ENCODE data around the gene CST7.

CST7 gene

DNA sequence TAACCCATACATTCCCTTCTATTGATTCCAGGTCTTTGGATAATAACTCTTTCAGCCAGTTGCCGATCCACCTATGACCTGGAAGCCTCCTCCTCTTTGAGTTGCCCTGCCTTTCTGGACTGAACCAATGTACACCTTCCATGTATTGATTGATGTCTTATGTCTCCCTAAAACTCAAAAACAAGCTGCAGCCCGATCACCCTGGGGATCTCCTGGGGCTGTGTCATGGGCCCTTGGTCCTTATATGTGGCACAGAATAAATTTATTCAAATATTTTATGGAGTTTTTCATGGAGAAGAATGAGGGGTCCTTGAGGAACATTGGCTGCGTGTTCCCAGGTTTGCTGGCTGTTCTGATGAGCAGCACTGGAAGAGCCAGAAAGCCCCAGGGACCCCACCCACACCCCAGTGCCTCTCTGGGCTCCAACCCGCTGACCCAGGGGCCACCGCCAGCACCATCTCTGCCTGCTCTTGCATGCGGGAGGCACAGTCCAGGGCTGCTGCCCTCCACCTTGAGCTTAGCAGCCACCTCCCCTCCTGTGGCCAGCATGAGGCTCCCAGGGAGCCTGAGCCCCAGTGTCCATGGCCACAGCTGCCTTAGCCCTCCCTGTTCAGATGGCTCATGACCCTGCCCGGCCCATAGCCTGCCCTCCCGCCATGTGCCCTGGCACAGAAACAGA, 36.5 kb upstream of the CST7 start:
- no peak overlapping the region for H3K4me3 ChIP-seq (ENCODE audit: insufficient read length, low read depth)
- H3K4me1 ChIP-seq (ENCODE audit: insufficient read depth, insufficient read length), result no peaks in the 10 kb centered on the region
- no peaks in the 10 kb centered on the region for H3K36me3 ChIP-seq (ENCODE audit: insufficient read depth, insufficient read length, low read length)
- H3K9me3 ChIP-seq (ENCODE audit: insufficient read depth, low read length), result 0 out of 2 replicates have a peak, but pooled peaks cover 13% of the 10 kb centered on the region
- peaks cover 20% of the 10 kb centered on the region for H3K27me3 ChIP-seq (ENCODE audit: insufficient read depth, insufficient read length)
- no peak for DNase-seq (ENCODE audit: low read depth, low spot score)
- TF ChIP-seq SUZ12 (IDR thresholded peaks at IDR 0.05; ENCODE audit: extremely low read depth, insufficient read depth, insufficient read length) (no peak), ZNF274 (IDR thresholded peaks at IDR 0.05; ENCODE audit: low read depth, low read length) (no peak), YY1 (IDR thresholded peaks at IDR 0.05; ENCODE audit: insufficient read depth, insufficient read length) (no peak)
- no peak overlapping the region for H3K9ac ChIP-seq (ENCODE audit: insufficient read length, low read depth)

DNA sequence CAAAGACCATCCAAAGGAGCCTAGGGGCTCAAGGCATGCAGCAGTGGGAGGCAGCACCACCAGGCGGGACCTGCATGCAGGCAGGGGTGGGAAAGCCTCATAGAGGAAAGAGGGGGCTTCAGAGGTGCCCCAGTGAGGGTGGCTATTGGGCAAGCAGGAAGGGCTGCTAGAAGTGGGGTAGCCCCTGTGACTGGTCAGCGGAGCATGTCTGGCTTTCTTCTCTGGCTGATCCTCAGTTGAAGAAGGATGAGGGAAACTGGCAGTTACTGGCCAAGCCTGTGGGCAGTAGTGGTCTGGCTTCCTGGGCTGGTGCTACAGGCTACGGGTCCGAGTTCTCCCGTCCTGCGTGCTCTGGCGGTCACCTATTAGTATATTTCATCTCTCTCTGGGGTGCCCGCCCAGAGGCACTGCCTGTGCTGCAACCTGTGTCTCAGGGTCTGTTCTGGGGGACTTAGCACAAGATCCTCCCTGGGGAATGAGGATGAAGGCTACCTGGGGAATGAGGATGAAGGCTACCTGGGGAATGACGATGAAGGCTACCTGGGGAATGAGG, 35.9 kb upstream of the CST7 start:
- 0 out of 2 replicates have a peak, but pooled peaks cover 13% of the 10 kb centered on the region for H3K9me3 ChIP-seq (ENCODE audit: insufficient read depth, low read length)
- peaks cover 26% of the 10 kb centered on the region for H3K27me3 ChIP-seq (ENCODE audit: insufficient read depth, insufficient read length)
- no peak for DNase-seq (ENCODE audit: low read depth, low spot score)
- H3K9ac ChIP-seq (ENCODE audit: insufficient read length, low read depth), result no peak overlapping the region
- no peak for TF ChIP-seq YY1 (IDR thresholded peaks at IDR 0.05; ENCODE audit: insufficient read depth, insufficient read length)
- no peak for TF ChIP-seq SUZ12 (IDR thresholded peaks at IDR 0.05; ENCODE audit: extremely low read depth, insufficient read depth, insufficient read length)
- TF ChIP-seq ZNF274 (IDR thresholded peaks at IDR 0.05; ENCODE audit: low read depth, low read length), result no peak
- no peaks in the 10 kb centered on the region for H3K4me1 ChIP-seq (ENCODE audit: insufficient read depth, insufficient read length)
- no peaks in the 10 kb centered on the region for H3K36me3 ChIP-seq (ENCODE audit: insufficient read depth, insufficient read length, low read length)
- no peak overlapping the region for H3K4me3 ChIP-seq (ENCODE audit: insufficient read length, low read depth)

DNA sequence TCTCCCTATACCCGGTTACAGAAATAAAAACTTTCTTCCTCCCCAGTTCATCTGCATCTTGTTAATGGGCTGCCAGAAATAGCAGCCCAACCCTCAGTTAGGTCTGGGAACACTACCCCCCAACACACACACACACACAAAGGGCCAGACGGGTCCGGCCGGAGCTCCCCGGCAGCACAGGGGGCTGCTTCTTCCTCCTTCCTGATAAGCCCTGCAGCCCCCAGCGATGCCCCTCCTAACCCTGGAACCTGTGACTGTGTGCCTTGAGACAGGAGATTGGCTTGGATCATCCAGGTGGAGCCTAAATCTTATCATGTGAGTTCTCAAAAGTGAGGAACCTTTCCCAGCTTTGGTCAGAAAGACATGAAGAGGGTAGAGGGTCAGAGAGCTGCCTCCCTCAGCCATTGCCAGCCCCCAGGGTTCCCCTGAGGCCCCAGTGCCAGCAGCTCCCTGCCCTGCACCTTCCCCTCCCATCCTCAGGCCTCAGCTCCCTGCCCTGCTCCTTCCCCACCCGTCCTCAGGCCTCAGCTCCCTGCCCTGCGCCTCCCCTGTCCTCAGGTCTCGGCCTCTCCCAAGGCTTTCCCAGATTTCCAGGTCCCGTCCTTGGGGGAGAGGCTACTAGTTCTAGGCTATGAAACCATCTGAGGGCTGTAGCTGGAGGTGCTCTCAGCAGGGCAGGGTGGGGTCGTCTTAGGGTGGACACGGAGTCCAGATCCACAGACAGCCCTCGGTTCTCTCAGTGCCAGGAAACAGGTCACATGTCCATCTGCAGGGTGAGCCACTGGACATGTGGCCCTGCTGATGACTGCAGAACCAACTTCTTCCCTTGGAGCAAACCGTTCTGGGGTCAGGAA, 34.5 kb upstream of the CST7 start:
- H3K4me3 ChIP-seq (ENCODE audit: insufficient read length, low read depth), result no peak overlapping the region
- no peak overlapping the region for H3K9ac ChIP-seq (ENCODE audit: insufficient read length, low read depth)
- TF ChIP-seq ZNF274 (IDR thresholded peaks at IDR 0.05; ENCODE audit: low read depth, low read length), result no peak
- TF ChIP-seq YY1 (IDR thresholded peaks at IDR 0.05; ENCODE audit: insufficient read depth, insufficient read length), result no peak
- no peak for TF ChIP-seq SUZ12 (IDR thresholded peaks at IDR 0.05; ENCODE audit: extremely low read depth, insufficient read depth, insufficient read length)
- H3K9me3 ChIP-seq (ENCODE audit: insufficient read depth, low read length), result 0 out of 2 replicates have a peak, but pooled peaks cover under 1% of the 10 kb centered on the region
- no peak for DNase-seq (ENCODE audit: low read depth, low spot score)
- H3K36me3 ChIP-seq (ENCODE audit: insufficient read depth, insufficient read length, low read length), result no peaks in the 10 kb centered on the region
- H3K27me3 ChIP-seq (ENCODE audit: insufficient read depth, insufficient read length), result peaks cover 26% of the 10 kb centered on the region
- H3K4me1 ChIP-seq (ENCODE audit: insufficient read depth, insufficient read length), result no peaks in the 10 kb centered on the region

DNA sequence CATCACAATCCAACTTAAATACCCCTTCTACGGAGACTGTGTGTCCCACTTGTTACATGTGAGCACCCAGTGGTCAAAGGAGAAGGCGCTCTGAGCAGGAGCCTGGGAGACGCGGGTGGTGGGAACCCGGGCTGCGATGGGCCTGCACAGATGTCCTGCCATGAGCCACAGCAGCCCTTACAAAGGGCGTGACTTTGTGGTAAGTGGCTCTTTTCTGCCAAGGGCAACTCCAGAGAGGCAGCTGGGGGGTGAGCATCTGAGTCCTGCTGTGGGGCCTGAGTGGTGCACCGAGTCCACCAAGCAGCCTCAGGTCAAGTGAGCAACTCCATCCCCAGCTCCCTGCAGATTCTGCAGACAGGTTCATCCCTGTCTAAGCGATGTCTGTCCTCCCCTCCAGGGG, 33.6 kb upstream of the CST7 start:
- Histone ChIP-seq H3K9me3 (ENCODE audit: insufficient read depth, low read length) (0 out of 2 replicates have a peak, but pooled peaks cover under 1% of the 10 kb centered on the region), H3K9ac (ENCODE audit: insufficient read length, low read depth) (no peak overlapping the region), H3K27me3 (ENCODE audit: insufficient read depth, insufficient read length) (peaks cover 22% of the 10 kb centered on the region), H3K4me3 (ENCODE audit: insufficient read length, low read depth) (no peak overlapping the region), H3K4me1 (ENCODE audit: insufficient read depth, insufficient read length) (no peaks in the 10 kb centered on the region), H3K36me3 (ENCODE audit: insufficient read depth, insufficient read length, low read length) (no peaks in the 10 kb centered on the region)
- no peak for TF ChIP-seq SUZ12 (IDR thresholded peaks at IDR 0.05; ENCODE audit: extremely low read depth, insufficient read depth, insufficient read length)
- DNase-seq (ENCODE audit: low read depth, low spot score), result no peak

DNA sequence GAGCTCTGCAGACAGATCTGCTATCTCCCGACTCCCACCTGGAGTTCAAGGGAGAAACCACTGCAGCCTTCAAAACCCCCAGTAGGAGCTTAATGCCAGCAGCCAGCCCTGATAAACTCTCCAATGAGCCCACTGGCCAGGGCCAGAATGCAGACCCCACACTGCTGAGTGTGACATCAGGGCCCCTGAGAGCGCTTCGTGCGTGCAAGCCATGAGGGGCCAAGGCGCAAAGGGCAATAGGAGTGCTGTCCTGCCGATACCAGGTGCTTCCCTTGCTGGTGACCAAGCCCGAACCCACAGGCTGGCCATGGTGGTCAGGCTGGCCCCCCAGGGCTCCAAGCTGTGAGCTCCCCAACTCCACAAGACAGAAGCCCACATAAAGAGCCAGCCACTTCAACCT, 33.2 kb upstream of the CST7 start:
- H3K36me3 ChIP-seq (ENCODE audit: insufficient read depth, insufficient read length, low read length), result no peaks in the 10 kb centered on the region
- H3K9ac ChIP-seq (ENCODE audit: insufficient read length, low read depth), result no peak overlapping the region
- H3K4me1 ChIP-seq (ENCODE audit: insufficient read depth, insufficient read length), result no peaks in the 10 kb centered on the region
- H3K27me3 ChIP-seq (ENCODE audit: insufficient read depth, insufficient read length), result peaks cover 21% of the 10 kb centered on the region
- no peak overlapping the region for H3K4me3 ChIP-seq (ENCODE audit: insufficient read length, low read depth)
- no peak for DNase-seq (ENCODE audit: low read depth, low spot score)
- TF ChIP-seq YY1 (IDR thresholded peaks at IDR 0.05; ENCODE audit: insufficient read depth, insufficient read length), result no peak
- TF ChIP-seq ZNF274 (IDR thresholded peaks at IDR 0.05; ENCODE audit: low read depth, low read length), result no peak
- no peak for TF ChIP-seq SUZ12 (IDR thresholded peaks at IDR 0.05; ENCODE audit: extremely low read depth, insufficient read depth, insufficient read length)
- H3K9me3 ChIP-seq (ENCODE audit: insufficient read depth, low read length), result peaks cover 4% of the 10 kb centered on the region; the same call in 1 of the 2 replicates

DNA sequence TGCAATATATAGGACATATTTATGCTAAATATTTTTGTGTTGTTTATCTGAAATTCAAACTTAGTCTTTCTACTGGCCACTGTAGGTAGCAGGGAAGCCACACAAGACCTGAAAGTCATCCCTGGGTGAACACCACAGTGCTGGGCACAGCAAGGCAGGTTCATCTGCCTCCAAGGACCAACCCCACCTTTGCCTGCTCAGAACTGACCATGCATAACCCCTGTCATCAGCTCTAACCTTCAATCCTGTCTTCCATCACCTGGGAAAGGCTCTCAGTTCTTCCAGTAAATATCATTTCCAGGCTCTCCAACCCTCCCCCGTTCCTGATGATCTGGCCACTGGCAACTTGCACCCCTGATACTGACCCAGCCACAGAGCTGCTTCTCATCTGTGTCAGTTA, 32.7 kb upstream of the CST7 start:
- Histone ChIP-seq H3K4me3 (ENCODE audit: insufficient read length, low read depth) (no peak overlapping the region), H3K9me3 (ENCODE audit: insufficient read depth, low read length) (peaks cover 9% of the 10 kb centered on the region; the same call in 1 of the 2 replicates), H3K27me3 (ENCODE audit: insufficient read depth, insufficient read length) (peaks cover 21% of the 10 kb centered on the region), H3K4me1 (ENCODE audit: insufficient read depth, insufficient read length) (no peaks in the 10 kb centered on the region), H3K36me3 (ENCODE audit: insufficient read depth, insufficient read length, low read length) (no peaks in the 10 kb centered on the region), H3K9ac (ENCODE audit: insufficient read length, low read depth) (no peak overlapping the region)
- no peak for DNase-seq (ENCODE audit: low read depth, low spot score)
- TF ChIP-seq ZNF274 (IDR thresholded peaks at IDR 0.05; ENCODE audit: low read depth, low read length), result no peak
- TF ChIP-seq YY1 (IDR thresholded peaks at IDR 0.05; ENCODE audit: insufficient read depth, insufficient read length), result no peak
- no peak for TF ChIP-seq SUZ12 (IDR thresholded peaks at IDR 0.05; ENCODE audit: extremely low read depth, insufficient read depth, insufficient read length)

DNA sequence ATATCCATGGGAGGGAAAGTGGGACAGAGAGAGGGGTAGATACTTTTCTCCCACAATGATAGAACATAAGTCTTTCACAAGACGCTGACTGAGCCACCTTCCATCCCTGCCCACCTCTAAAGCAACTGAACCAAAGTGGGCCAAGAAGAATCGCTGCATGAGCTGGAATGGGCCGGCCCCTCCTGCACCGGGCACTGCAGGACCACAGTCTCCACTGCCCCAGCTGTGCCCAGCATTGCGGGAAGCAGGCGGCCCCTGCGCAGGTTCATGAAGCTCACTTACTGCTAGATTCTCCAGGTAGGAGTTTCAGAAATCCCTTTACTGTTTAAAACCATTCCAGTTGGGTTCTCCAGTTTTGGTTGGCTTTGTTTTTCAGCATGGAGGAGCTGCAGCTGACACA, 32.0 kb upstream of the CST7 start:
- Histone ChIP-seq H3K36me3 (ENCODE audit: insufficient read depth, insufficient read length, low read length) (no peaks in the 10 kb centered on the region), H3K9me3 (ENCODE audit: insufficient read depth, low read length) (peaks cover 12% of the 10 kb centered on the region; the same call in 1 of the 2 replicates), H3K27me3 (ENCODE audit: insufficient read depth, insufficient read length) (peaks cover 21% of the 10 kb centered on the region), H3K4me1 (ENCODE audit: insufficient read depth, insufficient read length) (no peaks in the 10 kb centered on the region), H3K9ac (ENCODE audit: insufficient read length, low read depth) (no peak overlapping the region), H3K4me3 (ENCODE audit: insufficient read length, low read depth) (no peak overlapping the region)
- TF ChIP-seq YY1 (IDR thresholded peaks at IDR 0.05; ENCODE audit: insufficient read depth, insufficient read length), result no peak
- no peak for TF ChIP-seq ZNF274 (IDR thresholded peaks at IDR 0.05; ENCODE audit: low read depth, low read length)
- no peak for TF ChIP-seq SUZ12 (IDR thresholded peaks at IDR 0.05; ENCODE audit: extremely low read depth, insufficient read depth, insufficient read length)
- no peak for DNase-seq (ENCODE audit: low read depth, low spot score)

All from NT2/D1 (cell line).